NT2/D1 (cell line): ENCODE measurements around the gene COL23A1.

Experiments used
- DNase-seq: peaks from one replicate; pipeline ENCODE4 v3.0.0-alpha.2; 2011; ENCODE audit warnings: low read depth, low spot score
- H3K27me3 ChIP-seq: 2 replicates; pipeline ENCODE4 v1.6.0; 2011; ENCODE audit warnings: mild to moderate bottlenecking; ENCODE audit not compliant: insufficient read length, insufficient read depth
- H3K36me3 ChIP-seq: 2 replicates; pipeline ENCODE4 v1.6.1; 2011; ENCODE audit warnings: mild to moderate bottlenecking, low read length, mixed read lengths; ENCODE audit not compliant: insufficient read depth, insufficient read length
- H3K4me1 ChIP-seq: 2 replicates; pipeline ENCODE4 v1.5.1; 2011; ENCODE audit not compliant: insufficient read depth, insufficient read length
- H3K4me3 ChIP-seq: 2 replicates; pipeline ENCODE4 v1.5.1; 2011; ENCODE audit warnings: low read depth; ENCODE audit not compliant: insufficient read length
- H3K9ac ChIP-seq: 2 replicates; pipeline ENCODE4 v1.6.0; 2011; ENCODE audit warnings: low read depth; ENCODE audit not compliant: insufficient read length
- H3K9me3 ChIP-seq: 2 replicates; pipeline ENCODE4 v1.5.1; 2011; ENCODE audit warnings: mild to moderate bottlenecking, low read length; ENCODE audit not compliant: insufficient read depth
- SUZ12 ChIP-seq: IDR thresholded peaks from 2 replicates; pipeline ENCODE4 v1.6.1; 2011; ENCODE audit not compliant: insufficient read length, insufficient read depth; ENCODE audit errors: extremely low read depth
- YY1 ChIP-seq: IDR thresholded peaks from 2 replicates; pipeline ENCODE4 v1.6.1; 2011; ENCODE audit not compliant: insufficient read length, insufficient read depth
- ZNF274 ChIP-seq: IDR thresholded peaks from 2 replicates; pipeline ENCODE4 v1.6.1; 2011; ENCODE audit warnings: mild to moderate bottlenecking, low read depth, low read length

COL23A1 gene

DNA sequence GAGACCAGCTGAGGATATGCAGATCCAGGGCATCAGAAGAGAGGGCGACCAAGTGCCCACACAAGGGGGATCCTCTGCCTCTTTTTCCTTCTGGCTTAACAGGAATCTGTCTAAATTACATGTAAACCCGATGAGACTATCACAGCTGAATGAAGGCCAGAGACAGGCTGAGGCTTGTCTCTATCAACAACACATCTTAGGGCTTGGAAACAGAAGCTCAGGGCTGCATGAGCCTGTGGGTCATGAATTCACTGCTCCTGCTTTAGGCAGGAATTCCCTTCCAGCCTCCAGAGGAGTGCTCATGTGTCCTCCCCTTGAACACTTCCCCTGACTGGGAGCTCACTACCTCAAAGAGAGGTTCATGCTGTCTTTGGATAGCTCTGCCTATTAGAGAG lies 251.4 kb downstream of the COL23A1 start:
- Histone ChIP-seq H3K4me3 (no peak overlapping the region), H3K9ac (no peak overlapping the region), H3K36me3 (no peaks in the 10 kb centered on the region), H3K27me3 (no peaks in the 10 kb centered on the region), H3K4me1 (no peaks in the 10 kb centered on the region), H3K9me3 (no peaks in the 10 kb centered on the region)
- DNase-seq: no peak
- TF ChIP-seq SUZ12 (no peak), ZNF274 (no peak), YY1 (no peak)

DNA sequence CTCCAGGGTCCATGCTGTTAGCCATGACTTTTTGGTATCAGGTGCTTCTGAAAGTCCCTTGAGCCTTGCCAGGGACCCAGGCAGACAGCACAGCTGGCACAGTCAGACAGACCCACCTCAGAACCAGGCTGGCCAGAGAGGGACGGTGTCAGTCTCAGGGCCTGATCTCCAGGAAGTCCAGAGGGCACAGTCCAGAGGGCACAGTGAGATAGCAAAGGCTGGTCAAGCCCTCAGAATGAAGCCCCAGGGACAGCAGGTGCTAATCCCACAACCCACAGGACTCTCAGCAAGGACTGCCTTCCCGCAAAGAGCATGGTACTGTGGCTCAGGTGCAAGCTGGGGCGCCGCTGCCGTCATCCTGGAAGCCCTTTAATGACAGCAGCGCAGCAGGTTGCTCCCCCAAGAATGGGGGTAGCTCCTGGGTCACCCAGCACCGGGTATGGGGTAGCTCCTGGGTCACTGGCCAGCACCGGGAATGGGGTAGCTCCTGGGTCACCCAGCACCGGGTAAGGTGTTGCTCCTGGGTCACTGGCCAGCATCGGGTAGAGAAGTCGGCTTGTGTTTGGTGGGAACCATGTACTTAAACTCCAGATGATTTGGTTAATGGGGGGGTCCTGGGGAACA lies 252.0 kb downstream of the COL23A1 start:
- no peak overlapping the region for H3K9ac ChIP-seq
- peaks cover 4% of the 10 kb centered on the region for H3K4me1 ChIP-seq
- no peak for DNase-seq
- no peak for TF ChIP-seq SUZ12
- no peak for TF ChIP-seq YY1
- TF ChIP-seq ZNF274: no peak
- no peaks in the 10 kb centered on the region for H3K36me3 ChIP-seq
- H3K27me3 ChIP-seq: no peaks in the 10 kb centered on the region
- H3K4me3 ChIP-seq: no peak overlapping the region
- H3K9me3 ChIP-seq: no peaks in the 10 kb centered on the region

DNA sequence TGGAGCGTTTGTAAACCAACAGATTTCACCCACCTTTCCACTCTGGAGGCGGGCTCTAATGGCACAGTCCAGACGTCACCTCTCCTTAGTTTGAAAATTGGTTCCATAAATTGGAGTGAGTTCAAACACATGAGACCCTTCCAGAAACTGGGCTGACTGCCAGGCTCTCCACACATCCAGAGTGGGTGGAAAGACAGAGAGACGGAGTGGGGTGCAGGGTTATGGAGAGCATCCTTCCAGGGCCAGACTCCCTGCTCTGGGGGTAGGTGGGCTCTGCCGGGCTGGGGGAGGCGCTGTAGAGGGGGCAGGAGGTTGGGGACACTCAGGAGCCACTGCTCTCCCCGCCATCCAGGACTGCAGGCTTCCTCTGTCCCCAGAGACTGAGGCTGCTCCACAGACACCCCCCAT lies 252.9 kb downstream of the COL23A1 start:
- no peaks in the 10 kb centered on the region for H3K27me3 ChIP-seq
- H3K4me1 ChIP-seq: peaks cover 5% of the 10 kb centered on the region
- H3K9ac ChIP-seq: no peak overlapping the region
- no peak overlapping the region for H3K4me3 ChIP-seq
- H3K36me3 ChIP-seq: no peaks in the 10 kb centered on the region
- no peaks in the 10 kb centered on the region for H3K9me3 ChIP-seq
- DNase-seq: no peak
- TF ChIP-seq YY1 (no peak), ZNF274 (no peak), SUZ12 (no peak)

DNA sequence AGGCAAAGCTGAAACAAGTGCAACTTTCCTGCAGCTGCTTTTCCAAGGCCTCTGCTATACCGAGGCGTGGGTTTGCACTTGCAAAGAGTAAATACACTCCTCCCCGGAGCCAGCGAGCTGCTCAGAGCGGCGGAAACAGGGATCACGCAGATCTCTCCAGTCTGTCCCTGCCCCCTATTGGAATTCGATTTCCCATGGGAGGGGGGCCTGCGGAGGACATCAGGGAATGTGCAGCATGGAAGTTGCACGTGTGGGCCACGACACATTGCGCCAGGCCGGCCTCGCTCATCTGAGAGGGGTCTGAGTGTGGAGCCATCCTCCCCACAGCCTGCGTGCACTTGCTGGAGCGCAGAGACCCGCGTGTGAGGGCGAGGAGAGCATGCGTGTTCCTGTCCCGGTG lies 253.3 kb downstream of the COL23A1 start:
- H3K27me3 ChIP-seq: no peaks in the 10 kb centered on the region

DNA sequence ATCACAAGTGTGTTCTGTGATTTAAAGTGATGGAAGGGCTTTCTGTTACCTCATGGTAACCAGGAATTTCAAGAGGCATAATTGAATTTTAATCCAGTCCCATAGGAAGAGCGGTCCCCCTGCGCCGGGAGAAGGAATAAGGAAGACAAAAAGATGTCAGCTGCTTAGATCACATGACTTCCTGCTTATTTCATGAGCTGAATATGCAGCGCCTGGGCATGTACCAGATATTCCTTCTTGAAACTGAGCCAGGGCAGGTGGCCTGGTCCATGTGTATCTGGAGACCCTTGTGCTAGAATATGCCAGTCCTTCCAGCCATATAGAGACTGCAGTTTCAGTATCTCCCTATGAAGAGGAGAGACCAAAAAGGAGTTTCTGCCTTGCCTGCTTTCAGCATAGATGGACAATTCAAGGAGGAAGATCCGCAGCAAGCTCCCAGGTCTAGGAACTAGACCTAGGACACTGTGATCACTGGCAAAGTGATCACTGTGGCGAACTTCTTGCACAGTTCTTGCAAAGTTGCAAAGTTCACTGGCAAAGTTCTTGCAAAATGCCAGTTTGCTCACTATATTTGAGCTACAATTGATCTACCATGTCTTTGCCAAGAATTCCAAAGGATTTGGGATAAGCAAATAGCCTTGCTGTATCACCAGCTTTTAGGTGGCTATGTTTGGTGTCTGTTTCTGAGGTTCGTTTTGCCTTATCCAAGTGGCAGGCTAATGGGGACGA lies 254.7 kb downstream of the COL23A1 start:
- TF ChIP-seq SUZ12: no peak
- no peak for TF ChIP-seq YY1
- TF ChIP-seq ZNF274: no peak

More for the DNA sequence above, 253.3 kb downstream of the COL23A1 start:
- Histone ChIP-seq H3K36me3 (no peaks in the 10 kb centered on the region), H3K9ac (no peak overlapping the region), H3K4me1 (peaks cover 5% of the 10 kb centered on the region), H3K4me3 (no peak overlapping the region), H3K9me3 (no peaks in the 10 kb centered on the region)
- TF ChIP-seq ZNF274: no peak
- no peak for TF ChIP-seq YY1
- TF ChIP-seq SUZ12: no peak
- DNase-seq: no peak

DNA sequence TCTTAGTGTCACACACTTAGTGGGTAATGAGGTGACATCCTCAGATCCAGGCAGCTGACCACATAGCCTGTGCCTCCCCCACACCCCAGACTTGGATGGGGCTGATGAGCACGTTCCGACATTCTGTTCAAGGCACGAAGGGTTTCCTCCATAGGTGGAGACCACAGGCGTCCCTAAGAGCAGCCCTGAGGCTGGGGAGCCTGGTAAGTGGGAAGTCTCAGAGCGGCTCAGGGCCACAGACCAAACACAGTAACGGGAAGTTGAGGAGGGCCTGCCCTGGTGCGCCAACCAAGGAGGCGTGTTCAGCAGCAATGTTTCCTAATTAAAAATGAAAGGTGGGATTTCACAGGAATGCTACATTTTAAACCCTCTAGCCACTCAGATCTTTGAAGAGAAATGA lies 255.3 kb downstream of the COL23A1 start:
- Histone ChIP-seq H3K4me1 (peaks cover 5% of the 10 kb centered on the region), H3K9me3 (no peaks in the 10 kb centered on the region), H3K36me3 (no peaks in the 10 kb centered on the region), H3K27me3 (no peaks in the 10 kb centered on the region), H3K9ac (no peak overlapping the region), H3K4me3 (no peak overlapping the region)
- TF ChIP-seq SUZ12 (no peak), YY1 (no peak), ZNF274 (no peak)
- no peak for DNase-seq

More for the DNA sequence above, 254.7 kb downstream of the COL23A1 start:
- Histone ChIP-seq H3K4me3 (no peak overlapping the region), H3K27me3 (no peaks in the 10 kb centered on the region), H3K9ac (no peak overlapping the region), H3K4me1 (peaks cover 5% of the 10 kb centered on the region), H3K9me3 (no peaks in the 10 kb centered on the region), H3K36me3 (no peaks in the 10 kb centered on the region)
- no peak for DNase-seq

DNA sequence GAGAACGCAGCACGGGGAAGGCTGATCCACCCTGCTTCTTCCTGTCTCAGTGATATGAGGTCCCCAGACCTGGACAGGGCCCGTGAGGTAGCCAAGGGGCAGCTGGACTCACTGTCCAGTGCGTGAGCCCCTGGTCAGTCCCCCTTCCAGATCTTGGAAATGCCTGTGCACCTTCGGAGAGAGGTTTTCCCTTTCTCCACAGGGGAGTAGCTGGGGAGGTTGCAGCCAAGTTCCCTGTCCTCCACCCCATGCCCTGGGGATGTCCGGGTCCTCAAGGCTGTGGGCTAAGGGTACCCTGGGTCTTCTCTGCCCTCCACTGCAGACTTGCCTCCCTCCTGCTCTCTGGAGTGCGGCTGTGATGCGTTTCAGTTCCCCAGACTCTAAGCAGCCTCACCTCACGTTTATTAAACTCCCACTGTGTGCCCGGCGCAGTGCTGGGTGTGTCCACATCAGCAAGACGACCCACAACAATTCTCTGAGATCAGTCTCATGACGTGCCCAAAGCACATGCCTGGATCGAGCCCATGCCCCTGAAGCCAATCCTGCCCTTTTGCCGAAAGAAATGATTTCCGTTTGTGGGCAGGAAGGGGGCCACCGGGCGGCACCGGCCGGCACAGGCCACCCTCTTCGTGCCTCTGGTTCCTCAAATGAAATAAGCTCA lies 256.2 kb downstream of the COL23A1 start:
- Histone ChIP-seq H3K9me3 (no peaks in the 10 kb centered on the region), H3K27me3 (no peaks in the 10 kb centered on the region), H3K36me3 (no peaks in the 10 kb centered on the region), H3K4me3 (no peak overlapping the region), H3K9ac (no peak overlapping the region), H3K4me1 (peaks cover 5% of the 10 kb centered on the region)
- DNase-seq: no peak
- TF ChIP-seq ZNF274 (no peak), SUZ12 (no peak), YY1 (no peak)
